SIG-M5 treated with dmso at 0.1 percent for 504 hours (cell line): ENCODE results near the gene EEIG2.
"Not testable (repeated sequence)": the region's sequence is repeated elsewhere in the genome, so short reads cannot be mapped to it uniquely, and the experiment has no call there.

Experiments used
- DNase-seq: peaks from one replicate; lab custom pipeline; 2025; ENCODE audit not compliant: unreplicated experiment; lab: John Stamatoyannopoulos, UW

EEIG2 gene

DNA sequence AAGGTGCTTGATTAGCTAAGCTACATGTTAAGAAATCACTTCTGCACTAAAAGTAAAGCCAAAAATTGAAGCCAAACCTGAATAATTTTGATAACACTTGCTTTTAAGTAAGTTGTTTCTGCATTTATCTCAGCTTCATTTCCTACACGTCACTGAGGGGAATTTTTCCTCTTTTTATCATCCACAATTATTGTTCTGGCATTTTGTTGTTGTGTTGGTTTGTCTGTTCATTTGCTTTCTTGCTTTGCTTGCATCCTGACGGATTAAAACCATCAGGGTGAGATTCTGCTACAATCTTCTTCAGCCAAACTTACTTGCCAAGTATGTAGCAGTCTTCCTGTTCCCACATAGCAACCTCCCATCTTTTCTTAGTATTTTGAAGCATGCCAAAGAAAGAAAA is 18.0 kb upstream of the EEIG2 start:
- no peak for DNase-seq

DNA sequence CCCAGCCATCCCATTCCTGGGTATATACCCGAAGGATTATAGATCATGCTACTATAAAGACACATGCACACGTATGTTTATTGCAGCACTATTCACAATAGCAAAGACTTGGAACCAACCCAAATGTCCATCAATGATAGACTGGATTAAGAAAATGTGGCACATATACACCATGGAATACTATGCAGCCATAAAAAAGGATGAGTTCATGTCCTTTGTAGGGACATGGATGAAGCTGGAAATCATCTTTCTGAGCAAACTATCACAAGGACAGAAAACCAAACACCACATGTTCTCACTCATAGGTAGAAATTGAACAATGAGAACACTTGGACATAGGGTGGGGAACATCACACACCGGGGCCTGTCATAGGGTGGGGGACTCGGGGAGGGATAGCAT is 12.4 kb upstream of the EEIG2 start:
- not testable (repeated sequence) for DNase-seq

DNA sequence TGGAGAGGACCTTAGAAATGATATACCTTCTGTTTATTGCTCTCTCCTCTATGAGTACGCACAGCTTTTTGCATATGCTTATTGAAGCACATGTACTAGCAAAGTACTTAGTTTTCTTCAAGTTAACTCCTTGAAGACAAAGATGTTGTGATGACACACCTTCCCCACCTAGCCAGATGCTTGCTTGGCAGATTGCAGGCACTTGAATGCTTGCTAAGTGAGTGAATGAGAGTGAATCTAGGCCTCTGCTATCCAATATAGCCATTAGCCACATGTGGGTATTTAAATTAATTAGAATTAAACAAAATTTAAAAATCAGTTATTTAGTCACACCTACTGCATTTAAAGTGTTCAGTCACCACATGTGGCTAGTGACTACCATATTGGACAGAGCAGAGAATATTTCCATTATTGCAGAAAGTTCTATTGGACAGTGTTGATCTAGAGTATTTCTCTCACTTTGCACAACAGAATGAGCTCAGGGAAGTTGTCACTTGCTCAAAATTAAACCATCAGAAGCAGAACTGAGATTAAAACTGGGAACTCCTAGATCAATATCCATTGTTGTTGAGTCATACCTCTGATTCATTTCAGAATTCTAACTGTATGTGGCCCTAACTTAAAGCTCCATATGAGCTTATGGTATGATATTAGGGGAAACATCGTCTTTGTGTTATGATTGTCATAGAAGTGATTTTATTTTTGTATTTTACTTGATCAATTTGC is 8.6 kb upstream of the EEIG2 start:
- peak; percentile 89 for DNase-seq

DNA sequence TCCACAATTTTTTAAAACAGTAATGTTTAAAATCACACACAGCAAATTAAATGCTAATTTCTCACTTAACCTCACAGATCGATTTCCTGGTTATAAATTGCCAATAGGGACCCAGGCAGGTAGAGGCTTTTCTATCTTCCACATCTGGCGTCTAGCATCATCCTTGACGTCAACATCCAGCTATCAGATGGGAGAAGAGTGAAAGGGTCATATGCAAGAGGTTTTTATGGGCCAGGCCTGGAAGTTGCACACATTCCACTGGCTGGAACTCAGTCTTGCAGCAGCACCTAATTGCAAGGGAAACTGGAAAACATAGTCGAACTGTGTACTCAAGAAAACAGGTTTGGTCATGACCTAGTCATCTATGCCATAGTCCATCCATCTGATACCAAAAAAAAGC is 6.0 kb upstream of the EEIG2 start:
- DNase-seq: peak; percentile 63

DNA sequence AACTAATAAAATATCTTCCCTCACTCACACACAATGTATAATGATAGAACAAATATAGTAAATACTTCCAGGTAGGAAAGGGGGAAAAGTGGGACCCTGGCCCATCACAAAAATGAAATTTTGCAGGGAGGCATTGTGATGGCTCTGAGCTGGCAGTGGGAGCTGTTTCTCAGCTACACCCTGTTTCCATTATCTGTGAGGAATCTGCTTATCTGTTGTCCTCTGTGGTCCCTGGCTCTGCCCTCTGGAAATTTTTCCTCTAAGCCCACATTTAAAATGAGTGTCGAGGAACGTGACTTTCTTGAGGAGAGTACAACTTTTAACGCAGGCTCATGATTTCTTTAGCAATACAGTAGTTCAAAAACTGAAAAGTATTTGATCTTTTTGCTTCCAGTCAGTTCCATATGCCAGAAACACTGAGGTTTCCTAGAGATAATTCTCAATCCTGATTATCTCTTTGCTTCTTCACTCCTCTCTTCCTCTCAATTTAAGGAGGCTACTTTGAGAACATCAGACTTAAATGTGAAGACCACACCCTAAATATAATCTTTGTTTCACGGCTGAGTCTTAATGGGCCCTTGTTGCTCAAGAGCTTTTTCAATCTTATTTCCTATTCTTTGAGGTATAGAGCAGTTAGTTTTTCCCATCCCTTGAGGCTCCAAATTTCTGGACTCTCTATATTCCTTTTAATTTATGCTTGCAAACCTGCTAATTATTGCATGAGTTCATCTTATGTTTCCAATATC is 5.0 kb upstream of the EEIG2 start:
- no peak for DNase-seq

DNA sequence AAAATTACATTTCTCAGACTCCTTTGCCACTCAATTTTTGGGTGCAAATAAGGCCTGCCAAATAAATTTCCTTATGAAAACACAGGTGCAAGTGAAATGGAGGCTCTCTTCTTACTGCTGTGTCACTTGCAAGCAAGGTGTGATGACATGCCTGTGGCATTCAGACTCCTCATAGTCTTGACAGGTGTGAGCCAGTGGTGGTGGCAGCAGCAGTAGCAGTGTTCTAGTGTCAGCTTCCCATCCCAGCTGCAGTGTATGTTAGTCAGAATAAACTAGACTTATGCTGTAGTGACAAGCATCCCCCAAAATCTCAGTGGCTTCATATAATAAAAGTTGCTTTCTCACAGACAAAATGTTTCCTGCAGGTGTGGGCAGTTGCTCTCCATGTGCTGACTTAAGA is 3.8 kb upstream of the EEIG2 start:
- no peak for DNase-seq

DNA sequence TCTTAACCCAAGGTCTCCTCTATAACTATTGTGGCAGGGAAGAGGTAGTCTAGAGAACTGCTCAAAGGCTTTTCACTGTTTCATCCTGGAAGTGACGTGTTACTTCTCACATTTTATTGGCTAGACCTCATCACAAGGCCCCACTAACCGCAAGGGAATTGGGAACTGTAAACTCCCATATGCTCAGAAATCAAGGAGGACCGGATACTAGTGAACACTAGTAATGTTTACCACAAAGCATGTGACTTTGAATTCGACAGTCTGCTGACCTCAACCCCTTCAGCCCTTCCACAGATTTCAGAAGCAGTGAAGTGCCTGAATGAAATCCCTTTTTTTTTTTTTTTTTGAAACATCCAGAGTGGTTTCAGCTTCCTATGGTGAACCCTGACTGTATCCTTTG is 3.4 kb upstream of the EEIG2 start:
- DNase-seq: no peak

DNA sequence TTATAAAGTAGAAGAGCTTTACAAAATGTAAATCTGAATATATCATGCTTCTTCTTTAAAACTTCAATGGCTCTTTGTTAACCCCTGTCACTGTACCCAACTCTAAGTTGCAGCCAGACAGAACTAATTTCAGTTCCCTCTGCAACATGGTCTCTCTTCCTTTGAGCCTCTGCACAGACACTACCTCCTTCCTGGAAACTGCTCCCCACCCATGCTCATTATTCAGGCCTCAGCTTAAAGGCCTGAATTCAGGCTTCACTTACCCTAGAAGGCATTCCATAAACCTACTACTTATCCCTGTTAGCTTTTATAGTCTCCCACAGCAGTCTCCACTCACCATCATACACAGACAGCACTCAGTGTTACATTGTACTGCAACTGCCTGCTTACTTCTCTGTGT is 2.6 kb upstream of the EEIG2 start:
- peak; percentile 55 for DNase-seq

DNA sequence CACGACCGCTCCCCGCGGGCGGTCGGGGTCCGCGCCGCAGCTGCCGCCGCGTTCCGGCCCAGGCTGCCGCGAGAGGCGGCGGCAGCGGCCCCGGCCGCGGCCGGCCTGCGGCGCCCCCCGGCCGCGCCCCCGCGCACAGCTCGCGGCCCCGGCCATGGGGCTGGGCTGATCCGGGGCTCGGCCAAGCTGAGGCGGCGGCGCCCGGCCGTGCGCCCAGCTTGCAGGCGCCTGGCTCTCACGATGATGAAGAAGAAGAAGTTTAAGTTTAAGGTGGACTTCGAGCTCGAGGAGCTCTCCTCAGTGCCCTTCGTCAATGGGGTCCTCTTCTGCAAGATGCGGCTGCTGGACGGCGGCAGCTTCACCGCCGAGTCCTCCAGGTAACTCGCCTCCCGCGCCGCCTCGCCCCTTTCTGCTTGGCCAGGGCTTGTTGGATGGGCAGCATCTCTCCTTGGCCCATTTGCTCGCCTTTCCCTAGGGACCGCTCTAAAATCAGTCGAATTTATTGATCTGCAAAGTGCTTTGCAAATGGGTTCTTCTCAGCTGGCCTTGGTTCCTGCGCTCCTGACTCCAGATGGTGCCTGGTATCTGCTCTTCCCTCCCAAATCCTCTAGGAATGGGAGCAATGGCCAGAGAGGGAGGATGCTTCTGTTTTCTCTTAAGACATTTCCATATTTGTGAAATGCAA is 431 bp downstream of the EEIG2 start:
- DNase-seq: no peak

DNA sequence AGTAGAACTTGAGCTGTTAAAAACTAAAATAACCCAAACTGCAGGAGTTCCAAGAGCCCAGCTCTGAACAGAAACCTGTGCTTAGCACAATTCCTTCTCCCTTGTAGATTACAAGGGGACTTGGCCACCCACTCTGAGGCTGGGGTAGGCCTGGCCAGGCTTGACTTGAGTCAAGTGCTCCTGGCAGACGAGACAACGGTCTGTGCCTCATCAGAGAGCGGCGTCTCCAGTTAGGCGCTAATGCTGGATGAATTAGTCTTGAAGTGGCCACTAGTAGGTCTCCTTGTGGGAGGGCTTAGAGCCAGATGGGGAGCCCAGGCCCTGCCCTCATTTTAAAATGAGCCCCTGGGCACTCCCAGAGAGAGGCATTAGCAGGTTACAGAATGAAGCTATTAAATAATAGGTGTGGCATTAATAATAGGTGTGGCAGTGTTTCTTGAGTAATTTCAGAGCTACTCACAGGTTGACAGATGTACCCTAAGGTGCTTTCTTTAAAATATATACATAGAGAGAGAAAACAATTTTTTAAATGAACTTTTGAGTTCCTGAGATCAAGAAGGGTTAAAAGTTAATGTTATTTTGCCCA is 1.1 kb downstream of the EEIG2 start:
- DNase-seq: peak; percentile 78

DNA sequence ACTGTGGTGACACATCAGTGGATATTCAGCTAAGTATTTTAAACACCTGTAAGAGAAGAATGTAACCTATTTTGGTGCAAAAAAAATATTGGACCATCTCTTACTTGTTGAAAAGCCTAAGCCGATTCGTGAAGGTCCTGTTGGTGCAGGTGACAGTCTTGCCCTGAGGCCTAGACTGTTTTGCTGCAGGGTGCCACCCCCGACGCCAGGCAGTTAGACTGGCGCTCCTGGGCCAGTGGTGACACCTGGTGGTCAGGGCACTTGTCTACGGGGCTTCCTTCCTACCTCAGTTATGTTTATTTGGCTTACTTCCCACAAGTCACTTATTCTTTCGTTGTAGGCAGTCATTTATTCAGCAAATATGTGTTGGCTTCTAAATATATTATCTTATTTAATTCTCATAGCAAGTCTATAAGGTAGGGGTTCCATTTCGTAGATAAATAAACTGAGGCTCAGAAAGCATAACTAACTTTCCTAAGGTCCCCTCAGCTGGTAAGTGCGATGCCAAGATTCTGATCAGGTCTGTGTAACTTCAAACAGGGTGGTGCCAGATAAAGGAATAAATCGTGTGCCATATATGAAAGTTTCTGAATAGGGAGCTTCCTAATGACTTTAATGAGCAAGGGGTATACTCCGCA is 1.9 kb downstream of the EEIG2 start:
- peak; percentile 74 for DNase-seq

DNA sequence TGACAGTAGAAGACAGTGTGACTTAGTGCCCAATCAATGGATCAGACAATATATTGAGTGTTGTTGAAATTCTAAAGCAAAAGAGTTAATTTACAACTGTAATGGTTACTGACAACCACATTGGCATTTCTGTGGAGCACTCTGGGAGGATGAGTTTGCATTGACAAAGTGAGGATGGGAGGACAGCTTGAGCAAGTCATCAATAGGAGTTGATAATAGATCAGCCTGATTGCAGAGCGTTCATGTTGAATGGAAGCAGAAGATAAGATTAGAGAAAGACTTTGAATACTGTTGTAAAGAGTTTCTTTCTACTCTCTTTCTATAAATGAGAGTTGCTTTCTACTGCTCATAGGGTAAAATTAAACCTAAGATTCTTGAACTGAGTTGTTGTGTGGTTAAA is 3.9 kb downstream of the EEIG2 start:
- DNase-seq: no peak

DNA sequence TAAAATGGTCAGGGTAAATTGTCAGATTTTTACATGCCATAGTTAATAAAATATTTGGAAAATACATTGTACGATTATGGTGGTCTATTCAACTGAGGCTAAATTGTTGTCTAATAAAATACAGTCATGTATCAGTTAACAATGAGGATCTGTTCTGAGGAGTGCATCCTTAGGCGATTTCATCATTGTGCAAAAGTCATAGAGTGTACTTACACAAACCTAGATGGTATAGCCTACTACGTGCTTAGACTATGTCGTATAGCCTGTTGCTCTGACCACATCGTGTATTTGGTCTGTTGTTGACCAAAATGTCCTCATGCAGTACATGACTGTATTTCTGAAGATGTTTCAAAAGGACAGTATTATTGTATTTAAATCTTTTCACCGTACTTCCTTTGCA is 5.2 kb downstream of the EEIG2 start:
- no peak for DNase-seq

DNA sequence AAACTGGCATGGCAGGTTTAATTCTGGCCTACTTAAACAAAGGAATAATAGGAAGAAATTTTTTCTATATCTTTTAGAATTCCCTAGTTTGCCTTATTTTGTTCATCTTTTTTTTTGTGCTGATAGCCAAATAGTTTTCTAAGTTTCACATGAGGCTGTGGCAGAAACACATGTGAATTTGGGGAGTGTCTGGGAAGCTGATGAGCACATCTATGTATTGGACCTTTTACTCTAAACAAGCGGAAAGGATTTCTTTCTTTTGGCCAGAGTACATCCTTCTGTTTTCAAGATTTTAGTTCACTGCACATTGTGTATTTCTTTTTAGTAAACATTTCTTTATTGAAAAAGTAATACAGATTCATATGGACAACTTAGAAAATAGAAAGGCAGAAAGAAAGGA is 5.6 kb downstream of the EEIG2 start:
- no peak for DNase-seq

DNA sequence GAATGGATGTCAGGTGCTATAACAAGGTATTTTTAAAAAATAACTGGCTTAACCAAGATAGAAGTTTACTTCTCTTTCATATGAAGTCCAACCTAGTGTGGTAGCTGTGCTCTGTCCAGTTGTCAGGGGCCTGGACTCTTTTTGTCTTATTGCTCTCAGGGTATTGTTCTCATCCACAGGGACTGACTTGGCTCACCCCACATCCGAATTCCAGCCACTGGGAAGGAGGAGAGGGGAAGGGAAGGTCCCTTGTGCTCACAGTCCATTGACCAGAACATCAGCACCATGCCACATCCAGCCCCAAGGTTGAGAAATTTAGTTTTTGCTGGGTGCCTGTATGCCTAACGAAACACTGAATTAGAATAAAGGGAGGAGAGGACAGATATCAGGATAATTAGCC is 8.7 kb downstream of the EEIG2 start:
- DNase-seq: no peak

DNA sequence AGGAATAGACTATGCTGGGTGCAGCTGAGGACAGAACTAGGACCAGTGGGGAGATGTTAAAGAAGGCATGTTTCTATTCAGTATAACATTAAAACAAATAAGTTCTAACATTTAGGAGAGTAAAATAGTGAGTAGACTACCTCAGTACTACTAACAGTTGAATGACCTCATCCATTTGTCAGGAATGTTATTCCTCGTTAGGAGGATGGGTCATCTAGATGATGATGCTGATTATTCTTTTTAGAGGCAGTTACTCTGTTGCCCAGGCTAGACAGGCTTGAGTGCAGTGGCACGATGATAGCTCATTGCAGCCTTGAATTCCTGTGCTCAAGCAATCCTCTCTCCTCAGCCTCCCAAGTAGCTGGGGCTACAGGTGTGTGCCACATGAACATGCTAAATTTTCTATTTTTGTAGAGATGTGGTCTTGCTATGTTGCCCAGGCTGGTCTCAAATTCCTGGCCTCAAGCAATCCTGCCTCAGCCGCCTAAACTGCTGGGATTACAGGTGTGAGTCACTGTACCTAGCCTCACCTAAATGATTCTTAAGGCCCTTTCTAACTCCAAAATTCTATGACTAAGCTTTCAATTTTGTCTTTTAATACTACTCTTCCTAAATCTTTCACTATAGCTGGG is 9.3 kb downstream of the EEIG2 start:
- DNase-seq: no peak

DNA sequence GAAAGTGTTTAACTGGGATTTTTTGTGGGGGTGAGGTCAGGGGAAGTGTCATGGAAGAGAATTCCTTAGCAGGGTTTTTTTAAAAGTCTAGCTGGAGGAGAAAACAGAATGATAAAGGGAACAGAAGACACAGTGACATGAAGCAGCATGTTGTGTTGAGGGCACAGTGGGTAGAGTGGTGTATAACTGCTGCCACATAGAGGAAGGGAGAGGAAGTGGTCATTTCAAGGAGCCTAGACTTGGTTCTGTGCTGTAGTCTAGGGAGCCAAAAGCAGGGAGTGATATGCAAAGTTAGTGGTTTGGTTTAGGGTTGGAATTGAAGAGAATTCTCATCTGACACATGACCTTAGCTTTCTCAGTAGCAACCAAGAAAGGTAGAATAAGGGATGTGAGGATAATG is 10.2 kb downstream of the EEIG2 start:
- DNase-seq: peak; percentile 78

DNA sequence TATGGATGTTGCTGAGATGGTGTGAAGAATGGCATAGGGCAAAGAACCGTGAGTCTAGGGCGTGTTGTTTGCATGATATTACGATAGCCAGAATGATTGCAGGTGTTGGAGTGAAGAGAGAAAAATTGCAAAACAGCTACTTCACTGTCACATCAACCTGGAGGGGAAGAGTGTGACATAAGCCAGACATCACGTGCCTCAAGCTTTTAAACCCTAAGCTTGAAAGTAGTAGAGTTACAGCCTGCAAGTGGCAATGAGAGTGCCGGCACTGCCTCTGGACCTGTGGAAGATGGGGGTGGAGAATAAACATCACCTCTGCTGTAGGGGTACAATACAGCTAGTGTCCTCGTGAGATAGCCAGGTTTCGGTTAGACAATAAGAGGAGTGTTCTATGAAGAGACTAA is 11.1 kb downstream of the EEIG2 start:
- no peak for DNase-seq

DNA sequence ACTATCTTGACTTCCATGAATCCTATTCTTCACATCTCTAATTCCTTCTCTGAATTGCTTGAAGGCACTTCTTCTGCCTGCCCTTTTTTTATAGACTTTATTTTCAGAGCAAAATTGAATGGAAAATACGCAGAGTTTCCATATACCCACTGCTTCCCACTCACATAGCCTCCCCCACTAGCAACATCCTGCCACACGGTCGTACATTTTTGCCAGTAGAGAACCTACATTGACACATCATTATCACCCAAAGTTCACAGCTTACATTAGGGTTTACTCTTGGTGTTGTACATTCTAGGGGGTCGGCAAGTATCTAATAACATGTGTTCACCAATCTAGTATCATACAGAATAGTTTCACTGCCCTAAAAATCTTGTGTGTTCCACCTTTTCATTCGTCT is 12.3 kb downstream of the EEIG2 start:
- DNase-seq: no peak

DNA sequence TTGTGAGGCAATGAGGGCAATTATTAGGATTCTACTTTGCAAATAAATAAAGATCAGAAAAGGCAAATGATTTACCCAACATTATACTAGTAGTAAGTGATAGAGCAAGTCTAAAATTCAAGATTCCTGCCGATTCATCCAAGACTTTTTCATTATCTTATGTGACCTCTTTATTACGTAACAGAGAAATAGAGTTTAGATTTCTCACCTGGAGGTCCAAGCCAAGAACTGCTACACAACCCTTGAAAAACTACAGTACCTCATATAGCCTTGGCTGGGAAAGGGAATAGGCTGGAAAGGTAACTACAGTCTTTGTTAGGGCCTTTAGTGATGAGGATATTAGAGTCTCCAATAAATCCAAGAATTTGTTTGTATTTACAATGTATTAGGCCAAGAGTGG is 13.3 kb downstream of the EEIG2 start:
- DNase-seq: no peak

DNA sequence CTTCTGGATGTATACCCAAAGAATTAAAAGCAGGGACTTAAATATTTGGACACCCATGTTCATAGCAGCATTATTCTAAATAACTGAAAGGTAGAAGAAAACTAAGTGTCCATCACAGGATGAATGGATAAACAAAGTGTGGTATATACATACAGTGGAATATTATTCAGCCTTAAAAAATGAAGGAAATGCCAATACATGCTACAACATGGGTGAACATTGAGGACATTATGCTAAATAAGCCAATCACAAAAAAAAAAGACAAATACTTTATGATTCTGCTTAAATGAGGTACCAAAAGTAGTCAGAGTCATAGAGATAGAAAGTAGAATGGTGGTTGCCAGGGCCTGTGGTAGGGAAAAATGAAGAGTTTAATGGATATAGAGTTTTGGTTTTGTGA is 14.1 kb downstream of the EEIG2 start:
- no peak for DNase-seq
